Testis (tissue), 3 donors: ENCODE results near the gene CAPN7. TPM values are rescaled to one million over a fixed set of nuclear protein-coding genes. Genes with fewer than 3 reads are reported as not detected.
A peak's percentile ranks its signal among the peaks of the same experiment; 100 is the strongest.

Experiments used
- DNase-seq: peaks from one replicate; pipeline ENCODE4 v3.0.0-alpha.2; 2019
- H3K27ac ChIP-seq, 2 donors: fragments of 200-600 bp; sonication (generic); one replicate each; pipeline ENCODE4 v1.5.1; 2019
- H3K27me3 ChIP-seq: fragments of 200-600 bp; sonication (generic); one replicate; pipeline ENCODE4 v1.5.1; 2019
- H3K36me3 ChIP-seq: fragments of 200-600 bp; sonication (generic); one replicate; pipeline ENCODE4 v1.5.1; 2017; ENCODE audit warnings: low read depth; ENCODE audit errors: missing control alignments
- H3K4me1 ChIP-seq: fragments of 200-600 bp; sonication (generic); one replicate; pipeline ENCODE4 v1.5.1; 2019
- H3K4me3 ChIP-seq, 2 donors: fragments of 200-600 bp; sonication (generic); one replicate each; pipeline ENCODE4 v1.5.1; 2017 to 2019
- H3K9me3 ChIP-seq: fragments of 200-600 bp; sonication (generic); one replicate; pipeline ENCODE4 v1.5.1; 2017
- POLR2A ChIP-seq: fragments of 450-650 bp; IDR thresholded peaks from one replicate; pipeline ENCODE4 v1.6.1; 2017; ENCODE audit warnings: antibody characterized with exemption, mild to moderate bottlenecking, moderate library complexity
- WGBS, 2 donors: methylation state at CpG; one replicate each; pipeline ENCODE4 v1.1.5; 2018; 5-methylcytosine and 5-hydroxymethylcytosine counted together
- intact Hi-C: fragments of 100-400 bp; cut with DNase I; formaldehyde crosslinking; loops from one replicate; pipeline ENCODE4 v1.15.1; 2023; ENCODE audit warnings: low total_unique reads
- polyA plus RNA-seq: library from polyadenylated mRNA; stranded (reverse); fragments of 350-450 nt; fragmentation: Illumina TruSeq; extraction: RNeasy Lipid Tissue Mini Kit (QIAGEN cat#74804); gene quantifications from one replicate; pipeline ENCODE4 v1.2.3, GENCODE V29; 2014; ENCODE audit warnings: low read depth, low replicate concordance; ENCODE audit not compliant: insufficient read depth
- total RNA-seq, 2 donors: library from RNA; depleted of rRNA; stranded (reverse); fragments of >200 nt; gene quantifications; one replicate each; pipeline ENCODE4 v1.2.3, GENCODE V29; 2016
- TF ChIP-seq, protein P1 (sequence below), 3 experiments: fragments of 450-650 bp in 2 of 3; fragments of 200-600 bp in 1 of 3; sonication (generic) in 1 of 3; IDR thresholded peaks; one replicate each; pipeline ENCODE4 v1.5.1; 2016 to 2019; ENCODE audit warnings: antibody characterized with exemption in 3 of 3, mild to moderate bottlenecking in 2 of 3, moderate library complexity in 1 of 3

The CAPN7 gene
- total and polyA plus RNA-seq, 3 donors from 2014 or later = 31.0 to 94.7 (median 79.3) TPM

DNA sequence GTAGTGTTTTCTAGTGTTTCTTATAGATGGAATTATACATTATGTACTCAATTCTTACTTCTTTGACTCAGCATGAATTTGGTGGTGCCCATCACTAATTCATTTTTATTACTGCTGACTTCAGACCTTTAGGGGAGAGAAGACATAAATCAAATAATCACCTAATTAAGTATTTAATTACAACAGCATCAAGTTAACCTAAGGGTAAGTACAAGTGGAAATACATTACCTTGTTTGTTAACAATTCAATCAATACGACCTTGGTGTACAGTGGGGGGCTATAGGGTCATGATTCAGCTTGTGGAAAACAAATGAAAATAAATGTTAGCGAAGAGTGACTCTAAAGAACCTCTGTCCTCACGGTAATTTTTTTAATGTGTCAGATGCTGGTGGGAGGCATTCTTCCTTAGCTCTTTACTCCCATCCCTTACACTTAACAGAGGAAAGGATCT is 538 bp upstream of the CAPN7 start:
- DNase-seq = no peak
- Histone ChIP-seq H3K9me3 (no peaks in the 10 kb centered on the region), H3K27me3 (no peaks in the 10 kb centered on the region), H3K4me1 (peaks cover 16% of the 10 kb centered on the region), H3K27ac (peak overlapping the region; percentile 89 to 95), H3K36me3 (no peaks in the 10 kb centered on the region), H3K4me3 (peak overlapping the region; percentile 85 to 90)
- intact Hi-C loops = no loop called here
- WGBS, 2 donors = 1 to 2% methylated on average over 3 of the region's 3 CpGs
- TF ChIP-seq, protein P1, sequence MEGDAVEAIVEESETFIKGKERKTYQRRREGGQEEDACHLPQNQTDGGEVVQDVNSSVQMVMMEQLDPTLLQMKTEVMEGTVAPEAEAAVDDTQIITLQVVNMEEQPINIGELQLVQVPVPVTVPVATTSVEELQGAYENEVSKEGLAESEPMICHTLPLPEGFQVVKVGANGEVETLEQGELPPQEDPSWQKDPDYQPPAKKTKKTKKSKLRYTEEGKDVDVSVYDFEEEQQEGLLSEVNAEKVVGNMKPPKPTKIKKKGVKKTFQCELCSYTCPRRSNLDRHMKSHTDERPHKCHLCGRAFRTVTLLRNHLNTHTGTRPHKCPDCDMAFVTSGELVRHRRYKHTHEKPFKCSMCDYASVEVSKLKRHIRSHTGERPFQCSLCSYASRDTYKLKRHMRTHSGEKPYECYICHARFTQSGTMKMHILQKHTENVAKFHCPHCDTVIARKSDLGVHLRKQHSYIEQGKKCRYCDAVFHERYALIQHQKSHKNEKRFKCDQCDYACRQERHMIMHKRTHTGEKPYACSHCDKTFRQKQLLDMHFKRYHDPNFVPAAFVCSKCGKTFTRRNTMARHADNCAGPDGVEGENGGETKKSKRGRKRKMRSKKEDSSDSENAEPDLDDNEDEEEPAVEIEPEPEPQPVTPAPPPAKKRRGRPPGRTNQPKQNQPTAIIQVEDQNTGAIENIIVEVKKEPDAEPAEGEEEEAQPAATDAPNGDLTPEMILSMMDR (IDR thresholded peaks at IDR 0.05) = no peak
- TF ChIP-seq POLR2A = no peak

DNA sequence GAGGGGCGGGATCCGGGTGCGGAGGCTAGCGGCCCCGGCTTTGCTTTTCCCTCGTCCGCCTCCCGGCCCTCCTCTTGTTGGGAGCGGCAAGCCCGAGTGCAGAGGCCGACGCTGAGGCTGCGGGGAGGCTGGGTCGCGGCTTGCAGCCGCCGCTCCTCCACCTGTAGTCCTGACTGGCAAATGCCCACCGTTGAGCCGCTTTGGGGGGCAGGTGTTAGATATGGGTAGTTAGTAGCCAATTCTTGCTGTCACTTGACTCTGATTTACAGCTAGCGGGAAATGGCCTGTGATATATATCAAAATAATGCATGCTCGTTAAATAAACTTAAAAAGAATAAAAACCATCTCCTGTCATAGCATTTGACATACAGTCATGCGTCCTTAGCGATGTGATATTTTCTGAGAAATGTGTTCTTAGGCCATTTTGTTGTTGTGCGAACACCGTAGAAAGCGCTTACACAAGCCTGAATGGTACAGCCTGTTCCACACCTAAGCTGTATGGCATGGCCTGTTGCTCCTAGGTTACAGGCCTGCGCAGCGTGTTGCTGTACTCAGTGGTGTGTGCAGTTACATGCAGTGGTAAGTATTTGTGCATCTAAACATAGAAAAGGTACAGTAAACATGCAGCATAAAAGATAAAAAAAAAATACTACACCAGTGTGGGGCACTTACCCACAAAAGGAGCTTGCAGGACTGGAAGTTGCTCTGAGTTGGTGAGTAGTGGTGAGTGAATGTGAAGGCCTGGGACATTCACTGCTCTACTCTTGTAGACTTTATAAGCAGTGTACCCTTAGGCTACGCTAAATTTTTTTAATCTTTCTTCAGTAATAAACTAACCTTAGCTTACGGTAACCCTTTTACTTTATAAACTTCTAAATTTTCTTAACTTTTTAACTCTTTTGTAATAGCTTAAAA is 873 bp downstream of the CAPN7 start:
- WGBS, 2 donors = 1 to 2% methylated on average over 13 to 30 of the region's 30 CpGs
- Histone ChIP-seq H3K9me3 (no peaks in the 10 kb centered on the region), H3K27me3 (no peaks in the 10 kb centered on the region), H3K36me3 (no peaks in the 10 kb centered on the region), H3K27ac (peak overlapping the region; percentile 89 to 95), H3K4me1 (peaks cover 16% of the 10 kb centered on the region), H3K4me3 (peak overlapping the region; percentile 85 to 90)
- intact Hi-C loops = no loop called here
- DNase-seq = peak; percentile 55
- TF ChIP-seq POLR2A = no peak
- TF ChIP-seq, protein P1 (IDR thresholded peaks at IDR 0.05) = no peak

DNA sequence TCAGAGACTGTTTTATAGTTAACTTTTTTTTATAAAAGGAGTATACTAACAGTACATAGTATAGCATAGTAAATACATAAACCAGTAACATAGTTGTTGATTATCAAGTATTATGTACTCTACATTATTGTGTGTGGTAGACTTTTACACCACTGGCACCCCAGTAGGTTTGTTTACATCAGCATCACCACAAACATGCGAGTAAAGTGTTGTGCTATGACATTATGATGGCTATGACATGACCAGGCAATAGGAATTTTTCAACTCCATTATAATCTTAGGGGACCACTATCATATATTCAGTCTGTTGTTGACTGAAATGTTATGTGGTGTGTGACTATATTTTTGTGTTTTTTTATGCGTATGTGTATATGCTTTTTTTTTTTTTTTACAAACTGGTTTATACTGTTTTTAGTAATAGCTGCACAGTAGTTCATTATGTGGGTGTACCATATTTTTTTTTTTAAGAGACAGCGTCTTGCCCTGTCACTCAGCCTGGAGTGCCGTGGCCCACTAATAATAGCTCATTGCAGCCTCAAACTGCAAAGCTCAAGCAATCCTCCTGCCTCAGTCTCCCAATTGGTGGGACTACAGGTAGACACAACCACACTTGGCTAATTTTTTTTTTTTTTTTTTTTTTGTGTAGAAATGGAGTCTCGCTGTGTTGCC is 1.9 kb downstream of the CAPN7 start:
- no peak for DNase-seq
- Histone ChIP-seq H3K36me3 (no peaks in the 10 kb centered on the region), H3K4me3 (peak overlapping the region in 1 of 2 donors; percentile 90), H3K4me1 (peaks cover 16% of the 10 kb centered on the region), H3K9me3 (no peaks in the 10 kb centered on the region), H3K27me3 (no peaks in the 10 kb centered on the region), H3K27ac (no peak overlapping the region)
- 67 to 71% methylated on average over 5 of the region's 5 CpGs for WGBS, 2 donors
- TF ChIP-seq, protein P1 (IDR thresholded peaks at IDR 0.05) = no peak
- no peak for TF ChIP-seq POLR2A
- intact Hi-C loops = no loop called here

DNA sequence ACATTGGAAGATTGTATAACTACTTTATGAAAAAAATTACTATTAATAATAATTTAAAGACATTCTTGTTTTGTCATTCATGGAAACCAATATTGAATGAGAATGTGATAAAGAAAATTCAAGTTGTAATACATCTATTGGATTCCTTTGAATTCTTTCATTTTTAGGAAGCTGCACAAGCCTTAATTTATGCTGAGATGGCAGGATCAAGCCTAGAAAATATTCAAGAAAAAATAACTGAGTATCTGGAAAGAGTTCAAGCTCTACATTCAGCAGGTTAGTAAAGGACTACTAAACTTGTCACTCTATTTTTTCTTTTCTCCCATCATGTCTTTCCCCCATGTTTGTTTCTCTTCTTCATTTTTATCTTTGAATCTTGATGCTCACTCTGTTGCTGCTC is 5.9 kb downstream of the CAPN7 start:
- Histone ChIP-seq H3K36me3 (no peaks in the 10 kb centered on the region), H3K27ac (no peak overlapping the region), H3K9me3 (no peaks in the 10 kb centered on the region), H3K4me3 (no peak overlapping the region), H3K27me3 (no peaks in the 10 kb centered on the region), H3K4me1 (peaks cover 11% of the 10 kb centered on the region)
- TF ChIP-seq, protein P1 (IDR thresholded peaks at IDR 0.05) = no peak
- TF ChIP-seq POLR2A = no peak
- DNase-seq = no peak
- intact Hi-C loops = no loop called here
